ENCODE data around the gene MPO. TPM values are rescaled to one million over a fixed set of nuclear protein-coding genes. Genes with fewer than 3 reads are reported as not detected.
A peak's percentile ranks its signal among the peaks of the same experiment; 100 is the strongest.

MPO gene
- total and polyA plus RNA-seq, 9 of the 15 experiments (the other 6 are each of a cell fraction or from before 2014, with no cell fraction given), result 0.04 to 0.47 (median 0.39) TPM; not detected in 6

DNA sequence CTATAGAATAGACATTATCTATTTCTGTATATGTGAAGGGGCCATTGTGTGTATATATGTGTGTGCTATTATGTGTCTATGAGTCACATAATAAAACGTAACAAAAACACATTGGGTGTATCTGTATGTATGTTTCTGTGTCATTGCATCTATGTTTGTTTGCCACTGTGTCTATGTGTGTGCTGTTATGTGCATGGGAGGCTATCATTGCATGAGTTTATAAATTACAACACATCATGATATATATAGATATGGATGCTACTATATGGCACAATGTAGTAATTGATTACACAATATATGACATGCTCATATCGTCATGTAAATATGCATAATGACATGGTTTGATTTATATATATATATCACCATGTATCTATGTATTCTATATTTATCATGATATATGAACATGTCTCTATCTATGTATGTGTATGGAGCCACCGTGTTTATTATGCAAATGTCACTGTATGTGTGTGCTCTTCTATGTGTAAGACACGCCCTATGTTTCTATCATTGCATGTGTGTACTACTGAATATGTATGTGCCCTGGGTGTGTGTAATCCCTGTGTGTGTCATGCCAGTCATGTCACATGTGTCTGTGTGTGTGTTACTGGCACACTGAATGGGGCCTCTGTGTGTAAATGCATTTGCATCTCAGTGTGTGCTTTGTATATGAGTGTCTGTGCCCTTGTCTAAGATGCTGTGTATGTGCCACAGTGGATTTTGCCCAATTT lies 49.2 kb upstream of the MPO start (continued):
- TF ChIP-seq SAP30 (IDR thresholded peaks at IDR 0.05; ENCODE audit: borderline replicate concordance, insufficient read depth, low read depth, low read length, poor library complexity, severe bottlenecking) (no peak), NR3C1 (CRISPR knock-in tag; IDR thresholded peaks at IDR 0.05) (no peak), ZNF134 (CRISPR knock-in tag; conservative IDR thresholded peaks at IDR 0.05) (no peak), GATA2 (CRISPR knock-in tag; IDR thresholded peaks at IDR 0.05) (no peak), TAF9B (IDR thresholded peaks at IDR 0.05; ENCODE audit: partially characterized antibody) (no peak), POLR2H (tag; IDR thresholded peaks at IDR 0.05; ENCODE audit: low read depth) (peak; percentile 97), CHD2 (IDR thresholded peaks at IDR 0.05; ENCODE audit: low read depth, low read length) (peak; percentile 69), SIRT6 (IDR thresholded peaks at IDR 0.05; ENCODE audit: low read depth, low read length) (no peak), BRD9 (IDR thresholded peaks at IDR 0.05; ENCODE audit: low read depth, partially characterized antibody) (no peak), NBN (IDR thresholded peaks at IDR 0.05; ENCODE audit: low read depth) (no peak), ZNF175 (CRISPR knock-in tag; IDR thresholded peaks at IDR 0.05; ENCODE audit: low read depth) (peak; percentile 37; the same call in 1 of the 2 replicates), SRSF1 (IDR thresholded peaks at IDR 0.05; ENCODE audit: low read depth, low read length) (no peak), ETV6 (IDR thresholded peaks at IDR 0.05; ENCODE audit: borderline replicate concordance in 1 of 2, low read depth in 2 of 2, low read length in 1 of 2) (0 out of 4 replicates have a peak, but pooled peaks of 1 of the 2 experiments have one; percentile 13), ETV6 (CRISPR knock-in tag; IDR thresholded peaks at IDR 0.05; ENCODE audit: borderline replicate concordance) (no peak), ZNF121 (CRISPR knock-in tag; conservative IDR thresholded peaks at IDR 0.05) (no peak), REST (IDR thresholded peaks at IDR 0.05; ENCODE audit: borderline replicate concordance) (no peak), REST (CRISPR knock-in tag; IDR thresholded peaks at IDR 0.05; ENCODE audit: low read depth) (no peak), ZNF551 (CRISPR knock-in tag; IDR thresholded peaks at IDR 0.05) (no peak; the same call in 1 of the 2 replicates)
- TF ChIP-seq, protein P1, sequence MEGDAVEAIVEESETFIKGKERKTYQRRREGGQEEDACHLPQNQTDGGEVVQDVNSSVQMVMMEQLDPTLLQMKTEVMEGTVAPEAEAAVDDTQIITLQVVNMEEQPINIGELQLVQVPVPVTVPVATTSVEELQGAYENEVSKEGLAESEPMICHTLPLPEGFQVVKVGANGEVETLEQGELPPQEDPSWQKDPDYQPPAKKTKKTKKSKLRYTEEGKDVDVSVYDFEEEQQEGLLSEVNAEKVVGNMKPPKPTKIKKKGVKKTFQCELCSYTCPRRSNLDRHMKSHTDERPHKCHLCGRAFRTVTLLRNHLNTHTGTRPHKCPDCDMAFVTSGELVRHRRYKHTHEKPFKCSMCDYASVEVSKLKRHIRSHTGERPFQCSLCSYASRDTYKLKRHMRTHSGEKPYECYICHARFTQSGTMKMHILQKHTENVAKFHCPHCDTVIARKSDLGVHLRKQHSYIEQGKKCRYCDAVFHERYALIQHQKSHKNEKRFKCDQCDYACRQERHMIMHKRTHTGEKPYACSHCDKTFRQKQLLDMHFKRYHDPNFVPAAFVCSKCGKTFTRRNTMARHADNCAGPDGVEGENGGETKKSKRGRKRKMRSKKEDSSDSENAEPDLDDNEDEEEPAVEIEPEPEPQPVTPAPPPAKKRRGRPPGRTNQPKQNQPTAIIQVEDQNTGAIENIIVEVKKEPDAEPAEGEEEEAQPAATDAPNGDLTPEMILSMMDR (IDR thresholded peaks at IDR 0.05 in 2 of 3, conservative IDR thresholded peaks at IDR 0.05 in 1 of 3; ENCODE audit: insufficient read depth in 2 of 3, low read depth in 1 of 3, low read length in 3 of 3), result no peak
